ENCODE results near the gene SUGT1.
A peak's percentile ranks its signal among the peaks of the same experiment; 100 is the strongest.
"Not testable (repeated sequence)": the region's sequence is repeated elsewhere in the genome, so short reads cannot be mapped to it uniquely, and the experiment has no call there.

Gene SUGT1

DNA sequence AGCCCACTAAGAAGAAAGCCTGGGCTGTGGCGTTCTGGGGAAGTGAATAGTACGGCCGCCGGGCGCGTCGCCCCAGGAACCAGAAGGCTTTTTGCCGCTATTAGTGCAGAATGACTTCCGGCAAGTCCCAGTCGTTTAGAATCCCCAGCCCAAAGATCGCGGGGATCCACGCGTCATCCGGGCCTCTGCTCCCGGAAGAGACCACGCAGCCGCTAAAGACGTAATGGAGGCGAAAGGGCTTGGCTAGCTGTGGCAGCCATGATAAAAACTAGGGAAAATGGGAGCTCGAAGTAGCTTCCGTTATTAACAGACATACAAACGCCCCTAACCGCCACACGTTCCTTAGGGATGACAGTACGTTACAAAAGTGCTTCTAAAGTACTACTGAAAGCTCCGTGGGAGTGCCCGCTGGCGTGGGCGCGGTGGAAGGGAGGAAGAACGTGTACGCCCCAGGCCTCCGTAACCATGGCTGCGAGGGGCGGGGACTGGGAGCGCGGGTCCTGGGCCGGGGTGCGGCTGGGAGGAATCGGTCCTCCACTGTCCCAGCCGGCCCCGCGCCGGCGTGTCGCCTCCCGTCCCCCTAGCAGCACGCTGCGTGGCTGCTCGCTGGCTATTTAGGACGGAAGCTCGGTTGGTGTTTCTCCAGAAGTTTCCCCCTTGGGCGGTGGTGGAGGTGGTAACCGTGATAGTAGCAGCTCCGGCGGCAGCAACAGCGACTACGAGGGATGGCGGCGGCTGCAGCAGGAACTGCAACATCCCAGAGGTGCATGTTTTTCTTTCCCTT is at the start of gene SUGT1:
Gene SUGT1, plus strand, starts transcription at position 641 of the 784 bp plus-strand sequence. Its CDS starts 85 bp downstream, at position 726.
- peak; percentile 78 for DNase-seq

DNA sequence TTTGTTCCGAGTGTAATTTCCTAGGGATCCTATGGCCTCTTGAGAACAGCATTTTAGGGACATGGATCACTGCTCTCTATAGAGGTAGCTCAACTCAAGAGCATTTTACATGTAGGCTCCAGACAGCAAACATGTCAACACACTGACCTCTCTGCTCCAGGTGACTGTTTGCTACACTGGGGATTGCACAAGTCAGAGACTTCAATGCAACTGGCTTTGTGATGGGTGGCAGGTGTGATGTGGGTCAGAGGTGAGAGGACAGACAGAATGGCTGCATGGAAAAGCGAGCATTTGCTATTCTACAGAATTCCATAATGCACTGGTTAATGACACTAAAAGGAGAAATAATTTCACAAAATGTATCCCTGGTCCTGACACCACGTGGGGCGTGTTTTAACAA is 49.3 kb upstream of the SUGT1 start:
- DNase-seq, result not testable (repeated sequence)

DNA sequence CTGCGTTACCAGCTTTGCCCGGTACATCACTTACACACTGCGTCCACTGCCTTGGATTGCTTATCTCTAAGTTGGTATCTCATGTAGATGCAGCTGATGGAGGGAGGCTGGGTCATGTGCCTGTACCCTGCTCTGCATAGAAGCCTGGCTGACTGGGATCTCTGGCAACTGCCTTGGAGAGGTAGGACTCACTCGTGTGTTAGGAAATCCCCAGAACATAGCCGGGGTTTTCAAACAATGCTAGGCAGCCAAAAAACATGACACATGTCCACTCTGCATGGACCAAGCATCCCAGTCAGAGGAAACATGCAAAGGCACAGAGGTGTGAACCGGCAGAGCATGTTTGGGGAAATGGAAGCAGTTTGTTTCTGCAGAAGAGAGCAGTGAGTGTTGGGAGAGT is 46.5 kb upstream of the SUGT1 start:
- DNase-seq, result not testable (repeated sequence)

DNA sequence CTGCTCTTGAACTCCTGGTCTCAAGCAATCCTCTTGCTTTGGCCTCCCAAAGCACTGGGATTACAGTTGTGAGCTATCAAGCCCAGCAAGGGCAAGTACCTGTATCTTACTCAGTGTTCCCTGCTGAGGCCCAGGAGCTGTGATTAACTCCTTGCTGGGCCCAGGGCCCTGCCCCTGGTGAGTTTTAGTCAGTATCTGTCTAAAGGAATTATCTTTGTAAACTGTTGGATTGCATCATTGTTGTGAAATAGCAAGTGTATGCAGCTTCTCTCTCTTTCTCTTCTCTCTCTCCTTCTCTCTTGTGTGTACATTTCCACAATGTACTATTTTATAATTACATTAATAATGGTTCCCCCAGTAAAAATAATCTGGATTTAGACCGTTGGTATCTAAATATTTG is 45.8 kb upstream of the SUGT1 start:
- DNase-seq, result not testable (repeated sequence)

DNA sequence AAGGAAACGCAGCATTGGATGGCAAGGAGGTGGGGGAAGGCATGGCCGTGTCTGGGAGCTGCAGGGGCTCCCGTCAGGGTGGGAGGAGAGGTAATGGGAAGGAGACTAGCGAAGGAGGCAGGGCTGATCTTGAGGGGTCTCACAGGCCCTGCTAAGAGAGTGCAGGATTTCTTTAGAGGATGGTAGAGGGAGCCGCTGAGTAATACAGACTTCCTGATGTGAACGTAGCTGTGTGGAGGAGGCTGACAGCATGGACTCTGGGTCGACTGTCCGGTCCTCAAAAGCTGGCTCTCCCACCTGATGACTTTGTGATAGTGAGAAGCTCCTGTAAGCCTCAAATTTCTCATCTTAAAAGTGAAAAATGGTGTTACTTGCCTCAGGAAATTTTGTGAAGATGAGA is 44.5 kb upstream of the SUGT1 start:
- DNase-seq, result not testable (repeated sequence)

DNA sequence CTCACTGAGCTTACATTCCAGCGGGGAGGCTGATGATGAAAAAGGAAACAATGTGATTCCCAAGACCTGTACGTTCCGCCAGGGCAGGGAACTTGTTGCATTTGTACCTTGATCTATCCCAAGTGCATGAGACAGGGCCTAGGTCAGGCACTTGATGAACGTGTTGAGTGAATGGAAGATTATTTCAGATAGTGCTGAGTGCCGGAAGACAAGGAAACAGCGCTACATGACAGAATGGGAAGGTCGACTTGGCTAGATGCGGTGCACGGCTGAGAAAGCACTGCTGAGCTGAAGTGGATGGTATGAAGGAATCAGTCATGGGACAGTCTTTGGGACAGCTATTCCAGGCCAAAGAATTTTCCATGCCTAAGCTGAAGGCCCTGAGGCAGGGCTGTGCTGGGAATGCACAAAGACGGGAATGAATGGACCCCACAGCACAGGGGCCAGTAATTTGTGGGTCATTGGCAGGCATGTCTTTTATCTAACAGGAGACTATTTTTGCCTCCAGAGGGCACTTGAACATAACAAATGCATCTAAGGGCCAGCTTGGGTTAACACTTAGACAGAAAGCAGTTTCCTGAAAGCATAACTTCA is 43.5 kb upstream of the SUGT1 start:
- not testable (repeated sequence) for DNase-seq

DNA sequence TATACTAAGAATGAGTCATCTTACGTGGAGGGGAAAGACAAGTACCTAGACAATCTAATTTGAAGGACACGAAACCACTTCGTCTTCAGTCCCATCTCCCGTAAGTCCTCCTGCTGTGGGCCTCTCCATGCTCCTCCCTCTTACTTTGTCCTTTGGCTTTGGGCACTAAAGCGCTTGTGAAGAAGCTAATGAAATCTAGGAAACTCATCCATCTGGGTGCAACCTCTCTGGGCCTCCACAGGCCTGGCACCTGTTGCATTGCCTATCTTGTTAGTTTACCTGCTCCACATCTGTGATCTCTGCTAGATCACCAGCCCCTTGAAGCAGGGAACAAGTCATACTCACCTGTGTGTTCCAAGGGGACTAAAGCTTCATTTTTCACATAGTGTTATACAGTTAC is 42.5 kb upstream of the SUGT1 start:
- not testable (repeated sequence) for DNase-seq

DNA sequence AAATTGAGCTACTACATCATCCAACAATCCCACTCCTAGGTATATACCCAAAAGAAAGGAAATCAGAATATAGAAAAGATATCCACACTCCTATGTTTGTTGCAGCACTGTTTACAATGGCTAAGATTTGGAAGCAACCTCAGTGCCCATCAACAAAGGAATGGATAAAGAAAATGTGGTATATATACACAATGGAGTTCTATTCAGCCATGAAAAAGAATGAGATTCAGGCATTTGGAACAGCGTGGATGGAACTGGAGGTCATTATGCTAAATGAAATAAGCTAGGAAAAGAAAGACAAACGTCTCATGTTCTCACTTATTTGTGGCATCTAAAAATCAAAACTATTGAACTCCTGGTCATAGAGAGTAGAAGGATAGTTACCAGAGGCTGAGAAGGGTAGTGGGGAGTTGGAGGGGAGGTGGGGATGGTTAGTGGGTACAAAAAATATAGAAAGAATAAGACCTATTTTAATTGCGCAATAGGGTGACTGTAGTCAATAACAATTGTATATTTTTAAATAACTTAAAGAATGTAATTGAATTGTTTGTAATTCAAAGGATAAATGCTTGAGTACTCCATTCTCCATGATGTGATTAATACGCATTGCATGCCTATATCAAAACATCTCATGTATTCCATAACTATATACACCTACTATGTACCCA is 37.4 kb upstream of the SUGT1 start:
- DNase-seq, result no peak

DNA sequence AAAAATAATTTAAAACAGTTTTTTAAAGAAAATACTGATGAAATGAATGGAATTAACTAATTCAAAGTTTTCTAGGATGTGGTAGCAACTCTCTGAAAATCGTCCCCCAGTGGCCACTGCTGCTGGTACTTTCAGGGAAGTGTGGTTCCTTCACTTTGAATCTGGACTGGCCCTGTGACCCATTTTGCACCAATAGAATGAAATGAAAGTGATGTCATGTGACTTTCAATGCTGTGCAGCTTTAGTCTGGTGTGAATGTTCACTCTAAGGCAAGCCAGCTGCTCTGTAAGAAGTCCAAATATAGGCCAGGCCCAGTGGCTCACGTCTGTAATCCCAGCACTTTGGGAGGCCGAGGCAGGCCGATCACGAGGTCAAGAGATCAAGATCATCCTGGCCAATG is 36.8 kb upstream of the SUGT1 start:
- DNase-seq, result no peak

DNA sequence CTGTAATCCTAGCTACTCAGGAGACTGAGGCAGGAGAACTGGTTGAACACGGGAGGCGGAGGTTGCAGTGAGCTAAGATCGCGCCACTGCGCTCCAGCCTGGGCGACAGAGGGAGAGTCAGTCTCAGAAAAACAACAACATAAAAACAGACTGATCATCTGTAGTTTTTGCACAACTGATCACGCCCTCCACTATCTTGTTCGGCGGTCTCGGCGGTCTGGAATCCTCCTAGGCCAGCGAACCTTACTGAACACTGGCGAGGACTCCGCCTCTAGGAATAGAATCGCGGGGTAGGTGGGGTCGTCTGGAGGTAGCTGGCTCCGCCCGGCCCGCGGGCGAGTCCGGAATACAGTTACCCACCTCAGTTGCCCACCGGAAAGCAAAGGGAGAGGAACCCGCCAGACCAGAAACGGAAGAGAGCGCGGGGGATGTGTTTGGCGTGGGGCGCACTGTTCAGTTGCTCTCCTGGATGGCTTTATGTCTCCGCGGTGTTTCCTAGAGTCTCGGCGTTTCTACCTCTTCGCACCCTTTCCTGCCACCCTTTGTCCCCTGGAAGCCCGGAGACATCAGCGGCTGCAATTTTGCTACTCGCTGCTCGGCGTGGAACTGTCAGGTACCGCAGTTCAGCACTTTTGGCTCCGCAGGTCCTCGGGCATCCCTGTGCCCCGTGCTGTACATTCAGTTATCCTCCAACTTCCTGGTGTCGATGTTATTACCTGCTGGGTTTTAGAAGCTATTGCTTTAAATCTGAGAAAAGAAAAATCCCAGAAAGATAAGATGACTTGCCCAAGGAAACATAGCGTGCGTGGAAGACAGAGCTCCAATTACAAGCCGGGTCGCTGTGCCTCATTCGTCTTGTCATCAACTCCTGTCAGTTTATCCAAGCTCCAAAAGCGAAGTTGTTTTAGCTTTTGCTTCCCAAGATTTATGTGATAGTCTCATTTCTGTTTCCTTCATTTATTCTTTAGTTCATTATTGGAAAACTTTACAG is 35.3 kb upstream of the SUGT1 start:
- no peak for DNase-seq

DNA sequence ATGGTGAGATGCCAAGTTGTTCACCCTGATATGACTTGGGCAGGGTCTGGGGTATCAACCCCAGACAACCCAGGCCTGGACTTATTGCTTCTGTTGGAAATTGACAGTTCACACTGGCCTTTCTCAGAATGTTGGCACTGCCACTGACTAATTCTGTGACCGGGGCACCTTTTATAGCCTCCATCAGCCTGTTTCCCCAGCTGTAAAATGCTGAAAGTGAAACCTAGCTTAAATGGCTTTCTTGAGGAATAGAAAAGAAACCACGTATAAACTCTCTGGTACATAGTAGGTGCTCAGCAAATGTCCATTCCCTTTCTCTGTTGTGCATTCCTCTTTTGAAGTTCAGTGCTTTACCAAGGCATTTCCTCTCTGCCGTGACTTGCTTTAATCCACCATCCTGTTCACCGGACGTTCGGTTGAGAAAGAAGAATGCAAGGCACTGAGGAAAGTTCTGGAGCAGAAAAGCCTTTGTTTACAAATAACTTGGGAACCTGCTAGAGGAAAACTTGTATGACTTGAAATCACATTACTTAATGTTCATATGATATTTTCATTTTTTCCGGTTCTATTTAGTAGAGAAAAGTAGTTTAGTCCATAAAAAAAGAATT is 21.4 kb upstream of the SUGT1 start:
- not testable (repeated sequence) for DNase-seq

DNA sequence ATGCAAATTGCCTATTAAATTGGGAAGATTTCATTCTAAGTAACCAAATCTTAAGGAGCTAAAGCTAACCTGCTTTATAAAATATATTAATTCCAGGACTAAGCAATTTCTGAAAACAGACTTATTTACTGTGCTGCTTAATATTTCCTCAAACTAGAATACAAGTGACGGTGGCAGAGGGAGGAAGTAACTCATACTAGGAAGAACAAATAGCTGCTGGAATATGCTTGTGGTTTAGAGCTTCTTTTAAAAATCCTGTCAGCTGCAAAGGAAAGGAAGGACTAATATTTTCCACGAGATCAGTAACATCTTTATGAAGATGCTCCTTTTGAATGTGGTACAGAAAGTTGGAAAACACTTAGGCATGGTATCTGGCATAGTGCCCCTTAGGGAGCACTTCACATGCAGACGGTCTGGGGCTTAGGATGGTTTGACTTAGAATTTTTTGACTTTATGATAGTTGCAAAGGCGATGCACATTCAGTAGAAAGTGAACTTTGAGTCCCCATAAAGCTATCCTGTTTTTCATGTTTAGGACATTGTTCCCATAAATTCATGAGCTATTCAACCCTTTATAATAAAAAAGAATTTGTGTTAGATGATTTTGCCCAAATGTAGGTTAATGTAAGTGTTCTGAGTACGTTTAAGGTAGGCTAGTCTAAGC is 13.8 kb upstream of the SUGT1 start:
- DNase-seq, result no peak

DNA sequence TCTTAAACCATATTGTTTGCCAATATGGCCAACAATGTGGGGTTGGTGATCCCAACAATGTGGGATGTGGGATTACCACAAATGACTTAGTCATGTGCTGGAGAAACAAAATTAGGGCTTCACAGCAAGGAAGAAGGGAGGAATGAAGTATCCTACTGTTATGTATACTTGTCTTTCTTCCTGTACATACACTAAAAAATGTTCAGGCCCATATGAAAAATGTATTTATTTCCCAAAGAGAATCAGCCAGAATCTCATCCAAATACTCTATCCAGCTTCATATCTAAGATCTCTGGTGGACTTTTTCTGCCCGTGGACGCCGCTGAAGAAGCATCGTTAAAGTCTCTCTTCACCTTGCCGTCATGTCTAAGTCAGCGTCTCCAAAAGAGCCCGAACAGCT is 10.5 kb upstream of the SUGT1 start, which contains the start of gene HNRNPA1L2:
Gene HNRNPA1L2, plus strand, starts transcription at position 301 of the 400 bp plus-strand sequence. Its CDS starts 62 bp downstream, at position 363.
- DNase-seq, result no peak

DNA sequence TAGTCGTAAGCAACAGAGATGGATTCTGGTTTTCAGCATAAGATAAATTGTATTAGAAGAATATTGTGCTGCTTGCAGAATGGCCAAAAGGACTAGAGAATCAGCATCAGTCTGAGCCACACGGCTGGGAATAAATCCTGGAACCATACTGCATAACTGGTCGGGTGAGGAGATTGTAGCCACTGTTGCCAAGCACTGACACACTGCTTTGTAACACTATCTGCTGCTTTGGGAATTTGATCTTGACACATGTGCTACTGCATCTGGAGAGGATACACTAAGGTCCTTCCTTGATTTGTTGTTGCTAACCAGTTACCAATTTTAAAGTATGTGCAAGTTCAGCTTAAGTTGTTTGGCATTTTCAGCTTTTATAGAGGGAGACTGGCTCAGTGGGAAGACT is 8.5 kb upstream of the SUGT1 start:
- no peak for DNase-seq

DNA sequence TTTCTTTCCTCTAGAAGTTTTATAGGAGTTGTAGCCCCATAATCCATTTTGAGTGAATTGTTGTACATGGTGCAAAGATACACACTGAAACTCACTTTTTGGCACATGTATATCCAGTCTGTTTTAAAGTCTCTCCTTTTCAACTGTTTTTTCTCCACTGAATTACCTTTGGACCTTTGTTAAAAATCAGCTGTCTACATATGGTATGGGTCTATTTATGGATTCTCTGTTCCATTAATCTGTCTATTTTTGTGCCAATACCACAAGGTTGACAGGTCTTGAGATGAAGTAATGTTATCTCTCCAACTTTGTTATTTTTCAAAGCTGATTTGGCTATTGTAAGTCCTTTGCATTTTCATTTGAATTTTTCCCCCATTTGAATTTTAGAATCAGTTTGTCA is 5.7 kb upstream of the SUGT1 start:
- no peak for DNase-seq

DNA sequence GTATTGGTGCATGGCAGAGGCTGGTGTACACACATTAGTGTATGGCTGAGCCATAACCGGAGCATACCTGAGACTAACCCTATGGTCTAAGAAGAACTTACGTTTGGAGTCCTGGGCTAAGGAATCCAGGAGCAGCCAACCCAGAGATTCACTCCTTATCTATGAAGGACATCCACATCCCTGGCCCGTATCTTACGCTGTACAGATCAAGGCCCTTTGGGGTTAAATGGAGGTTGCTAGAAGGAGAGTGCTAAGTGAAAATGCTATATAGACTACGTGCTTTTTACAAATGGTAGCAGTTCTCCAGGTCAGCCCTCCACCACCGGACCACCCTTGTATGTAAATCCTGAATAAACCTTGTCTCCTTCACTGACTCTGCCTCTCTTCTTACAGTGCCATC is 1.9 kb upstream of the SUGT1 start:
- DNase-seq, result no peak

DNA sequence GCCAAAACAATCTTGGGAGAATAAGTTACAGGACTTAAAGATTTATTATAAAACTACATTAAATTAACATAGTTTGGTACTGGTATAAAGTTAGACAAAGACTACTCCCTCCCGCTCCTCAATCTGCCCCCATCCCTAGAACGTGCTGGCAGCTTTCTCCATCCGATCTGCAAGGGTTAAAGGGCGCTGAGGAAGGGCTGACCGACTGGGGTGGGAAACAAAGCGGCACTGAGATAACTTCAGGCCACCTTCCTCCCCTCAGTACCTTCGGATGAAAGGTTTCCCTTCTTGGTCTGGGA is 790 bp upstream of the SUGT1 start:
- DNase-seq, result no peak

DNA sequence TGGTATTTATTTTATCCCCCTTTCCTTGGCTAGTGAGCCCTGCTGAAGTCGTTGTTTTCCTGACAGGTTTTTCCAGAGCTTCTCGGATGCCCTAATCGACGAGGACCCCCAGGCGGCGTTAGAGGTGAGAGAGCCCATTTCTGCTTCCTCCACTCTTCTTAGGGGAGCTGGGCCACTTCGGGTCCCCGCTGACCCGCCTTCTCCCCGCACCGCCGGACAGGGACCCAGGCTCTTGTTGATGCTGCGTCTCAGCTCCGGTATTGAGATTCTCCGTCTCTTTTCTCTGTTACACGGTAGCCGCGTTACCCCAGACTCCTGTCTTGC is 306 bp downstream of the SUGT1 start:
- no peak for DNase-seq

DNA sequence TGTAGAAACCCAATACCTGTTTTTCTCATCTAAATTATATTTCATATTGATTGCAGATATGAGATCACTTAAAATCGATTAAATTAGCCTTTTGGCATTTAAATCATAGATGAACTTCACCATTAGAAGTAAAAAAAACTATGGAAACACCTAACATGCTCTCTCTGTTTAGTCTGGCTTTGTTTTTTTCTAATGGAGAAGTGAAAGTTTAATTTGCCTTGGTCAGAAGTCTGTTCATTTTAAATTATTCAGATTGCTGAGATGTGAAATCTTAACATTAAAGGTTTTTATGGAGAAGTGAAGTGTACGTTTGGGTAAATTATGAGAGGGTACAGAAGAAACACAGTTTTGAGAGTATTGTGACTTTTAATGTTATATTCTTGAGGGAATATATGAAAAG is 6.7 kb downstream of the SUGT1 start:
- DNase-seq, result no peak

DNA sequence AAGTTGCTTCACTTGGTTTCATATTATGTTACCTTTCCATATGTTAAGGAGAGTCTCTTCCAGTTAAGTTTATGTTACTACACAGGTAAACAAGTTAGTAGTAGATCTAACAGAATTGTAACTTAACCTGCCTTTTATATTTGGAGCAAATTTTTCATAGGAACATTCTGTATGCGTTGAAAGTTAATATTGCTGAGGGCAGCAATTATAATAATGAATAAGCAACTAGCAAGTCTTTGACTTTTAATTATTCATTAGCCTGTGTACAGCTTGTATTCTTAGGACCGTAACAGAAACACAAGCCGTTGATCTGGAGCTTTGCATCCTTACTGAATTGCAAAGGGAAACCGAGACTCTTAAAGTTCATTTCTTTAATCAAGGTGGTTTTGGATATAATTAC is 11.6 kb downstream of the SUGT1 start:
- no peak for DNase-seq

DNA sequence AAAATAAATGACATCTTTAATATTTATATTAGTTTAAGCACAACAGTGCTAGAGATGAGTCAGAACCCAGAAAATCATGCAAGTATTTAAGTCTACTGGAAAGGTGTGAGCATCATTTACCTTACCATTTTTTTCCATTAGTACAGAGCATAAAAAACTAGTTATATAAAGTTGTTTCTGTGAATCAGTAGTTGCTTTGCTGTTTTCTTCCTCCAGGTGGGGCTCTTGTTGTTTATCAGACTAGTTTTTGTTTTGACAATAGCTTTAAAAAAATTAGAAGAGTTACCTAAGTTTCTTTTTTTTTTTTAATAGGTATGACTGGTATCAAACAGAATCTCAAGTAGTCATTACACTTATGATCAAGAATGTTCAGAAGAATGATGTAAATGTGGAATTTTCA is 12.7 kb downstream of the SUGT1 start:
- no peak for DNase-seq

DNA sequence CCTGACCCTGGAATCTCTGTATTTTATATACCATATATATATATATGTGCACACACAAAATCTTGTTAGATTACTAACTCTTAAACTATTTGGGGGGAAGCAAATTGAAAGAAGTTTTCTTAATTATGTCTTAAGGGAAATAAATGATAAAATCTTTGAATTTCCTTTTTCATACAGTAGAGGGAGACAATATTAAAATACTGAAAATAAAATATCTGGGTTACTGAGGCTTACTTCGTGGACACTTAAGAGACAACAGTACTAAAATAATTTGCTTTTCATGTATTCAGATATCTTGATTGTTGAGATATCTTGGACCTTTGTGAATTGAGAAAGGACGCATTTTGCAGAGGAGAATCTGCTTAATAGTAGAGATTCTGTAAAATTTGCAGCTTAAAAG is 17.0 kb downstream of the SUGT1 start:
- no peak for DNase-seq
